DOHH2 (cell line): ENCODE data around the gene MTPN.

Experiments used
- H3F3A ChIP-seq: fragments of 200-600 bp; sonication (generic), shearing (Covaris generic); 2 replicates; pipeline ENCODE4 v1.6.0; 2016; ENCODE audit warnings: antibody characterized with exemption, mild to moderate bottlenecking; ENCODE audit not compliant: control insufficient read depth, insufficient read depth
- H3K27ac ChIP-seq: fragments of 200-600 bp; sonication (generic); 2 replicates; pipeline ENCODE4 v1.5.1; 2014; ENCODE audit warnings: low read depth, mild to moderate bottlenecking, low read length, moderate library complexity
- H3K27me3 ChIP-seq: fragments of 200-600 bp; sonication (generic); 2 replicates; pipeline ENCODE4 v1.6.1; 2014; ENCODE audit warnings: mild to moderate bottlenecking, low read length, mixed read lengths; ENCODE audit not compliant: control insufficient read depth
- H3K36me3 ChIP-seq: fragments of 200-600 bp; sonication (generic); 2 replicates; pipeline ENCODE4 v1.6.1; 2014; ENCODE audit warnings: mild to moderate bottlenecking, low read length, moderate library complexity, mixed read lengths; ENCODE audit not compliant: control insufficient read depth
- H3K4me1 ChIP-seq: fragments of 200-600 bp; sonication (generic); 2 replicates; pipeline ENCODE4 v1.6.1; 2014; ENCODE audit warnings: mild to moderate bottlenecking, low read length, mixed read lengths; ENCODE audit not compliant: control insufficient read depth
- H3K4me2 ChIP-seq: fragments of 200-600 bp; sonication (generic); 2 replicates; pipeline ENCODE4 v1.6.0; 2014; ENCODE audit warnings: mild to moderate bottlenecking, low read length, moderate library complexity
- H3K4me3 ChIP-seq: fragments of 200-600 bp; sonication (generic); 2 replicates; pipeline ENCODE4 v1.5.1; 2014; ENCODE audit warnings: mild to moderate bottlenecking, low read length, mixed read lengths
- H3K79me2 ChIP-seq: fragments of 200-600 bp; sonication (generic); 2 replicates; pipeline ENCODE4 v1.6.1; 2014; ENCODE audit warnings: mild to moderate bottlenecking, low read length, mixed read lengths; ENCODE audit not compliant: control insufficient read depth
- H3K9me2 ChIP-seq: fragments of 200-600 bp; sonication (generic); replicated peaks from 2 replicates; pipeline ENCODE4 v1.6.1; 2014; ENCODE audit warnings: mild to moderate bottlenecking, low read length, mixed read lengths; ENCODE audit not compliant: control insufficient read depth
- H3K9me3 ChIP-seq: fragments of 200-600 bp; sonication (generic); 2 replicates; pipeline ENCODE4 v1.6.1; 2014; ENCODE audit warnings: antibody characterized with exemption, low read length, mixed read lengths; ENCODE audit not compliant: control insufficient read depth, insufficient read depth
- H4K20me1 ChIP-seq: fragments of 200-600 bp; sonication (generic); 2 replicates; pipeline ENCODE4 v1.6.0; 2014; ENCODE audit warnings: low read depth, mild to moderate bottlenecking, antibody characterized with exemption, low read length, moderate library complexity; ENCODE audit not compliant: control insufficient read depth, insufficient read depth
- EZH2phosphoT487 ChIP-seq: fragments of 200-600 bp; sonication (generic); IDR thresholded peaks from 2 replicates; pipeline ENCODE4 v1.6.1; 2017; ENCODE audit warnings: borderline replicate concordance, mild to moderate bottlenecking, antibody characterized with exemption, low read length, moderate library complexity, mixed read lengths
- TF ChIP-seq, protein P1 (sequence below): fragments of 200-600 bp; sonication (generic); IDR thresholded peaks from one replicate; pipeline ENCODE4 v1.5.1; 2014; ENCODE audit warnings: antibody characterized with exemption, mild to moderate bottlenecking, low read depth, low read length; ENCODE audit not compliant: poor library complexity, severe bottlenecking

MTPN gene

DNA sequence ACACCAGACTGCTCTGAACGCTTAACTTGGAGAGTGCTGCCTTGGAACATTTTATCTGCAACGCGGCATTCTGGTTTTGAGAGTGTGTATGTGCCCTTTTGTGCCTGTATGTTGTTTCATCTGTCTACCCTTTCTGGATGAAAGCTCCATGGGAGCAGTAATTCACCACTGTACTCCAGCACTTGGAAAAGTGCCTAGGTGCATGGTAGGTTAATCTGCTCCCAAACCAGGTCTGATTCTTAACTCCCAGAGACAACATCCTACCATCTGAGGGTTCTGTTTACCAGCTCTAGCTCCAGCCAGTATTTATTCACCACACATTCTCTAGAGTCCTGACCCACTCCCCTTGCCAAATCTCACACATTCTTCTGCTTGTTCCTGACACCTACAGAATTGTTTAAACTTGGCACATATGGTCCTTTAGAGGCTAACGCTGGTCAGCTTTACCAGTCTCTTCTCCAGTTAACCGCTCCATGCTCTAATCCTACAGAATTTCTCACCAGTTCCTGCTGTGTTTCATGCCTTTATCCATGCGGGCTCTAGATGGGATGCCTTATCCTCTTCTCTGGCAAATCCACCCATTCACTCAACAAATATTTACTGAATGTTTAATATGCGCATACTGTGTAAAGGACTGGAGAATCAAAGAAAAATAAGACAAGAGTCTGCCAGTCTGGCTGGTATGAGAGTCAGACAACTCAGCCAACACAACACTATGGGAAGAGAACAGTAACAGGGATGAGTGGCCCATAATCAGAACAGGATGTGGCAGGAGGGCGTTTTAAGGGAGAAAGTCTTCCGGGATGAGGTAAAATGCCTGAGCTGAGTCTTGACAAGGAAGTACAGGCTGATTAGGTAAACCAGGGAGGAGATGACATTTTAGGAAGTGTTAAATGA, 46.3 kb downstream of the MTPN start:
- no peaks in the 10 kb centered on the region for H3F3A ChIP-seq
- H3K4me1 ChIP-seq, result no peaks in the 10 kb centered on the region
- no peak overlapping the region for H3K4me3 ChIP-seq
- no peaks in the 10 kb centered on the region for H3K27me3 ChIP-seq
- no peak for TF ChIP-seq EZH2phosphoT487
- TF ChIP-seq, protein P1, sequence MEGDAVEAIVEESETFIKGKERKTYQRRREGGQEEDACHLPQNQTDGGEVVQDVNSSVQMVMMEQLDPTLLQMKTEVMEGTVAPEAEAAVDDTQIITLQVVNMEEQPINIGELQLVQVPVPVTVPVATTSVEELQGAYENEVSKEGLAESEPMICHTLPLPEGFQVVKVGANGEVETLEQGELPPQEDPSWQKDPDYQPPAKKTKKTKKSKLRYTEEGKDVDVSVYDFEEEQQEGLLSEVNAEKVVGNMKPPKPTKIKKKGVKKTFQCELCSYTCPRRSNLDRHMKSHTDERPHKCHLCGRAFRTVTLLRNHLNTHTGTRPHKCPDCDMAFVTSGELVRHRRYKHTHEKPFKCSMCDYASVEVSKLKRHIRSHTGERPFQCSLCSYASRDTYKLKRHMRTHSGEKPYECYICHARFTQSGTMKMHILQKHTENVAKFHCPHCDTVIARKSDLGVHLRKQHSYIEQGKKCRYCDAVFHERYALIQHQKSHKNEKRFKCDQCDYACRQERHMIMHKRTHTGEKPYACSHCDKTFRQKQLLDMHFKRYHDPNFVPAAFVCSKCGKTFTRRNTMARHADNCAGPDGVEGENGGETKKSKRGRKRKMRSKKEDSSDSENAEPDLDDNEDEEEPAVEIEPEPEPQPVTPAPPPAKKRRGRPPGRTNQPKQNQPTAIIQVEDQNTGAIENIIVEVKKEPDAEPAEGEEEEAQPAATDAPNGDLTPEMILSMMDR, result no peak
- H3K36me3 ChIP-seq, result peaks cover 58% of the 10 kb centered on the region
- H3K79me2 ChIP-seq, result peaks cover 54% of the 10 kb centered on the region
- H3K27ac ChIP-seq, result no peak overlapping the region
- H4K20me1 ChIP-seq, result peaks cover 25% of the 10 kb centered on the region
- no peaks in the 10 kb centered on the region for H3K9me3 ChIP-seq
- H3K9me2 ChIP-seq, result no peaks in the 10 kb centered on the region
- H3K4me2 ChIP-seq, result no peak overlapping the region

DNA sequence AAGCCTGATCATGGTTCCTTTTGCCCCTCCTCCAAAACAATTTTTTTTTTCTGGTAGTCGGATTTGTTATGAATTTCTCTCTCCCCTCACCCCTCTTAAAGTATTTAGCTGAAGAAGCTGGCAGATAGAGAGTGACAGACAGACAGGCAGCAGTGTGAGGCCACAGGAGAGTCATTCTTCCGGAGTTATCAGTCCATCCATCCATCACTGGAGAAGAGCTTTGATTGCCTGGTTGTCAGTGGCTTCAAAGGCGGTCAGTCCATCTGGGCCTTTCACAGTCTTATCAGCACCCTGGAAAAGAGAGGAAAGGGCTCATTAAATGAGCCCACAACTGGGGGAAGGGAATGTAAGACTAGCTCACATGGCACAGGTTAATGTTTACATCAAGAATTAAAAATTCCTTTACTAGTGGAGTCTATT, 47.4 kb downstream of the MTPN start:
- no peak overlapping the region for H3K4me2 ChIP-seq
- peaks cover 23% of the 10 kb centered on the region for H4K20me1 ChIP-seq
- TF ChIP-seq, protein P1, result no peak
- TF ChIP-seq EZH2phosphoT487, result no peak

DNA sequence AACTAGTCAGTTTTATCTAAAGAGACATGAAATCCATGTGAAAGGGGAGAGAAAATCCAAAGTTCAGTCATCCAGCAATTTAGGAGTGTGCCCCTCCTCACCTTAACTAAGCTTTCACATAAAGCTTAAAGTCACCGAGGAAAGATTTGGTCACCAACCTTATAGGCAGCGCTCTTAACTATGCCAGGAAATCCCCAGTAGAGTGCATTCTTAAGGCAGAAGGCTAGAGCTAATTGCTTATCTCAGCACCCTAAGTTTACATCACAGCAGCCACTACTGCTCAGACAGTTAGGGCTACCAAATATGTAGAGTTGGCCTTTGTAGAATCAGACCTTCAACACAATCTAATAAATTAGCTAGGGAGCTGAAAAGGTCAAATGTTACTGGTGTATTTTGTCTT, 47.9 kb downstream of the MTPN start:
- peaks cover 39% of the 10 kb centered on the region for H3K79me2 ChIP-seq
- no peak overlapping the region for H3K4me2 ChIP-seq
- no peak for TF ChIP-seq EZH2phosphoT487
- TF ChIP-seq, protein P1, result no peak
- no peak overlapping the region for H3K27ac ChIP-seq
- H3F3A ChIP-seq, result no peaks in the 10 kb centered on the region
- H3K9me2 ChIP-seq, result no peaks in the 10 kb centered on the region
- no peak overlapping the region for H3K4me3 ChIP-seq
- H3K36me3 ChIP-seq, result peaks cover 53% of the 10 kb centered on the region
- peaks cover 21% of the 10 kb centered on the region for H4K20me1 ChIP-seq
- H3K27me3 ChIP-seq, result no peaks in the 10 kb centered on the region
- no peaks in the 10 kb centered on the region for H3K4me1 ChIP-seq
- no peaks in the 10 kb centered on the region for H3K9me3 ChIP-seq

More for the DNA sequence above, 47.4 kb downstream of the MTPN start:
- peaks cover 53% of the 10 kb centered on the region for H3K36me3 ChIP-seq
- no peak overlapping the region for H3K27ac ChIP-seq
- H3K9me3 ChIP-seq, result no peaks in the 10 kb centered on the region
- no peaks in the 10 kb centered on the region for H3K4me1 ChIP-seq
- no peaks in the 10 kb centered on the region for H3K9me2 ChIP-seq
- no peaks in the 10 kb centered on the region for H3F3A ChIP-seq
- no peak overlapping the region for H3K4me3 ChIP-seq
- H3K79me2 ChIP-seq, result peaks cover 44% of the 10 kb centered on the region
- H3K27me3 ChIP-seq, result no peaks in the 10 kb centered on the region
